HepG2 (cell line): ENCODE data around the gene PSMB2. TPM values are rescaled to one million over a fixed set of nuclear protein-coding genes. Genes with fewer than 3 reads are reported as not detected.

Source experiments
- ATAC-seq: fragments of 200-7000 bp; cut with Tn5 transposase; 3 replicates; pipeline ENCODE4 v1.9.1; 2020; ENCODE audit warnings: mild to moderate bottlenecking, moderate library complexity
- BruUV-seq: library from RNA; stranded (reverse); fragments of 400-500 nt; replicated peaks from 2 replicates; lab custom pipeline; 2021; lab: Mats Ljungman, UMichigan
- CTCF ChIA-PET: fragments of 300-600 bp; formaldehyde crosslinking; extraction: SDS; loops from one replicate; lab custom pipeline; 2021; ENCODE audit warnings: low total read pairs, inconsistent platforms, low intra/inter-chr PET ratio; lab: Yijun Ruan, JAX
- POLR2A ChIA-PET: fragments of 350-600 bp; sonication (Branson Sonifier 250); formaldehyde crosslinking; loops from one replicate; lab custom pipeline; 2020; ENCODE audit warnings: antibody characterized with exemption, inconsistent platforms; lab: Yijun Ruan, JAX
- DNase-seq: peaks from one replicate; pipeline ENCODE4 v3.0.0-alpha.2; 2015; ENCODE audit warnings: low spot score
- FAIRE-seq: peaks from 3 replicates; lab custom pipeline; 2011; peaks lifted over from hg19 to GRCh38; lab: Jason Lieb, UNC
- H2AFZ ChIP-seq: one replicate; pipeline ENCODE4 v1.6.1; 2011; ENCODE audit warnings: low read length, inconsistent platforms
- H3K27ac ChIP-seq: fragments of 300-600 bp; 3 replicates; pipeline ENCODE4 v1.8.0; 2011; ENCODE audit warnings: mixed run types, mild to moderate bottlenecking, mixed read lengths, low read length, inconsistent platforms; ENCODE audit not compliant: insufficient read depth; ENCODE audit errors: extremely low read length
- H3K27me3 ChIP-seq, 2 experiments: fragments of 200-600 bp in 1 of 2; 2 replicates in 1 of 2; 3 replicates in 1 of 2; pipeline versions ENCODE4 v1.6.0 to v1.8.0; 2011; ENCODE audit warnings: low read length in 2 of 2, mild to moderate bottlenecking in 2 of 2, moderate library complexity in 2 of 2, inconsistent platforms in 1 of 2; ENCODE audit not compliant: insufficient read depth in 2 of 2, control insufficient read depth in 1 of 2
- H3K36me3 ChIP-seq, 2 experiments: fragments of 200-600 bp in 1 of 2; replicated peaks in 1 of 2; 2 replicates in 1 of 2; 3 replicates in 1 of 2; pipeline versions ENCODE4 v1.5.1 to v1.8.0; 2011; ENCODE audit warnings: low read length in 2 of 2, inconsistent platforms in 1 of 2; ENCODE audit not compliant: insufficient read depth in 2 of 2, control insufficient read depth in 1 of 2
- H3K4me1 ChIP-seq: 2 replicates; pipeline ENCODE4 v1.5.1; 2012; ENCODE audit warnings: low read length, inconsistent platforms; ENCODE audit not compliant: insufficient read depth
- H3K4me2 ChIP-seq: 2 replicates; pipeline ENCODE4 v1.6.0; 2011; ENCODE audit warnings: low read depth, low read length, inconsistent platforms
- H3K4me3 ChIP-seq, 3 experiments: fragments of 200-600 bp in 1 of 3; sonication (generic), shearing (Covaris generic) in 1 of 3; replicated peaks in 1 of 3; 2 replicates each; pipeline ENCODE4 v1.5.1; 2011 to 2016; ENCODE audit warnings: low read length in 3 of 3, inconsistent platforms in 2 of 3, low read depth in 2 of 3, mild to moderate bottlenecking in 2 of 3, control low read depth in 1 of 3, mixed read lengths in 1 of 3; ENCODE audit not compliant: insufficient read depth in 1 of 3
- H3K79me2 ChIP-seq: one replicate; pipeline ENCODE4 v1.6.1; 2011; ENCODE audit warnings: low read length, inconsistent platforms; ENCODE audit not compliant: insufficient read depth
- H3K9ac ChIP-seq: 2 replicates; pipeline ENCODE4 v1.6.0; 2011; ENCODE audit warnings: mild to moderate bottlenecking, low read depth, low read length, inconsistent platforms; ENCODE audit not compliant: insufficient read depth
- H3K9me3 ChIP-seq: 2 replicates; pipeline ENCODE4 v1.5.1; 2012; ENCODE audit warnings: mild to moderate bottlenecking, low read length
- H4K20me1 ChIP-seq: 2 replicates; pipeline ENCODE4 v1.6.0; 2011; ENCODE audit warnings: inconsistent platforms, mild to moderate bottlenecking, low read length, moderate library complexity; ENCODE audit not compliant: insufficient read depth
- AHR ChIP-seq: IDR thresholded peaks from 2 replicates; pipeline ENCODE4 v1.6.1; 2018; ENCODE audit warnings: missing genetic modification reagents, missing compliant biosample characterization
- EP300 ChIP-seq, 3 experiments: sonication (generic) in 1 of 3; formaldehyde crosslinking in 1 of 3; IDR thresholded peaks; 2 replicates each; pipeline versions ENCODE4 v1.5.1 to v1.6.1; 2011 to 2020; ENCODE audit warnings: low read depth in 2 of 3, low read length in 2 of 3, borderline replicate concordance in 1 of 3, improper control_type of control experiment in 1 of 3, mild to moderate bottlenecking in 1 of 3, missing genetic modification reagents in 1 of 3, moderate library complexity in 1 of 3
- MTERF4 ChIP-seq: sonication (generic); formaldehyde crosslinking; IDR thresholded peaks from 2 replicates; pipeline ENCODE4 v1.8.0; 2023; ENCODE audit warnings: mild to moderate bottlenecking, missing genetic modification reagents
- PATZ1 ChIP-seq: sonication (generic); formaldehyde crosslinking; IDR thresholded peaks from 2 replicates; pipeline ENCODE4 v1.4.0; 2020; ENCODE audit warnings: missing genetic modification reagents
- PCBP2 ChIP-seq: fragments of 200-400 bp; formaldehyde crosslinking; optimal IDR thresholded peaks from 2 replicates; pipeline ENCODE3; 2018; ENCODE audit warnings: low read length, low read depth; ENCODE audit not compliant: poor library complexity, severe bottlenecking
- REXO4 ChIP-seq: sonication (generic); formaldehyde crosslinking; IDR thresholded peaks from 2 replicates; pipeline ENCODE4 v1.8.0; 2022; ENCODE audit warnings: missing genetic modification reagents, mild to moderate bottlenecking, borderline replicate concordance
- THYN1 ChIP-seq: sonication (generic); formaldehyde crosslinking; IDR thresholded peaks from 2 replicates; pipeline ENCODE4 v1.8.1; 2023; ENCODE audit warnings: low read depth, mild to moderate bottlenecking, moderate library complexity, missing genetic modification reagents, borderline replicate concordance
- ZBTB3 ChIP-seq: sonication (generic); formaldehyde crosslinking; IDR thresholded peaks from 2 replicates; pipeline ENCODE4 v1.4.0; 2020; ENCODE audit warnings: low read depth, mild to moderate bottlenecking, moderate library complexity, missing genetic modification reagents, borderline replicate concordance
- ZBTB7B ChIP-seq: sonication (generic); formaldehyde crosslinking; IDR thresholded peaks from 2 replicates; pipeline ENCODE4 v1.4.0; 2020; ENCODE audit warnings: missing genetic modification reagents
- ZFX ChIP-seq: sonication (generic); formaldehyde crosslinking; IDR thresholded peaks from 2 replicates; pipeline ENCODE4 v1.4.0; 2020; ENCODE audit warnings: mild to moderate bottlenecking, low read depth, missing genetic modification reagents, moderate library complexity
- ZNF350 ChIP-seq: sonication (generic); formaldehyde crosslinking; IDR thresholded peaks from 2 replicates; pipeline ENCODE4 v1.4.0; 2020; ENCODE audit warnings: mild to moderate bottlenecking, low read depth, missing genetic modification reagents, borderline replicate concordance
- ZNF558 ChIP-seq: sonication (generic); formaldehyde crosslinking; IDR thresholded peaks from 2 replicates; pipeline ENCODE4 v1.9.0; 2022; ENCODE audit warnings: mild to moderate bottlenecking, missing genetic modification reagents, borderline replicate concordance
- ZZZ3 ChIP-seq: sonication (generic); formaldehyde crosslinking; IDR thresholded peaks from 2 replicates; pipeline ENCODE4 v1.4.0; 2020; ENCODE audit warnings: missing genetic modification reagents, mild to moderate bottlenecking, borderline replicate concordance
- WGBS: methylation state at CpG from one replicate; pipeline ENCODE4 v1.1.6; 2017; ENCODE audit warnings: low lambda C conversion rate; 5-methylcytosine and 5-hydroxymethylcytosine counted together
- in situ Hi-C: cut with HindIII; loops from 2 replicates; pipeline ENCODE4 v1.10.0; 2017; ENCODE audit warnings: low pct_unique_long_range_greater_than_20kb; ENCODE audit not compliant: extremely low pct_ligation_motif_present
- intact Hi-C: fragments of 100-400 bp; cut with micrococcal nuclease; formaldehyde crosslinking; loops from one replicate; pipeline ENCODE4 v1.10.0; 2022; ENCODE audit not compliant: unreplicated experiment
- polyA plus RNA-seq, 8 experiments: library from polyadenylated mRNA; depleted of rRNA in 3 of 8; stranded (reverse) in 7 of 8; unstranded in 1 of 8; fragments of >200 nt; fragmentation: Illumina TruSeq in 4 of 8; extraction: Trizol in 4 of 8; gene quantifications; 2 replicates each; pipeline versions ENCODE4 v1.2.1 to v1.2.3, GENCODE V29; 2011 to 2016; ENCODE audit warnings: low read depth in 4 of 8, missing spikeins in 1 of 8, mixed read lengths in 1 of 8; ENCODE audit not compliant: insufficient read depth in 1 of 8
- total RNA-seq, 5 experiments: library from RNA; depleted of rRNA; stranded (reverse); fragments of >200 nt; fragmentation: Illumina TruSeq; extraction: Trizol; gene quantifications; 2 replicates each; pipeline ENCODE4 v1.2.3, GENCODE V29; 2016; ENCODE audit warnings: low read depth in 1 of 5

The PSMB2 gene
- total and polyA plus RNA-seq, 2 of the 13 experiments (the other 11 are each of a cell fraction or from before 2014, with no cell fraction given), result 60.6 to 62.2 TPM

- no peak for TF ChIP-seq PATZ1 (CRISPR knock-in tag)
- no peak for TF ChIP-seq ZBTB3 (CRISPR knock-in tag)
- TF ChIP-seq PCBP2, result no peak
- TF ChIP-seq REXO4 (CRISPR knock-in tag), result no peak
- no peak for TF ChIP-seq ZBTB7B
- TF ChIP-seq EP300 (IDR thresholded peaks at IDR 0.05; ENCODE audit: low read depth in 2 of 2, low read length in 2 of 2), result no peak
- TF ChIP-seq EP300 (CRISPR knock-in tag; IDR thresholded peaks at IDR 0.05; ENCODE audit: borderline replicate concordance), result no peak
- no peak for TF ChIP-seq THYN1 (CRISPR knock-in tag)
- TF ChIP-seq ZNF558 (CRISPR knock-in tag), result no peak
- TF ChIP-seq ZZZ3 (CRISPR knock-in tag), result no peak
- TF ChIP-seq AHR (CRISPR knock-in tag), result no peak
- no peak for TF ChIP-seq ZFX (CRISPR knock-in tag)
Observed at GRCh38 chr1:35599411-35599810, 41.9 kb downstream of the PSMB2 start (continued).

GRCh38 chr1:35598895-35599294, 42.4 kb downstream of the PSMB2 start:
- intact Hi-C loops (no loop called here), in situ Hi-C loops (no loop called here)
- ATAC-seq (no peak), DNase-seq (no peak), FAIRE-seq (no peak)
- H2AFZ ChIP-seq, result no peak overlapping the region
- H3K9me3 ChIP-seq, result no peaks in the 10 kb centered on the region
- H3K79me2 ChIP-seq, result no peaks in the 10 kb centered on the region
- H3K4me3 ChIP-seq, result no peak overlapping the region
- no peaks in the 10 kb centered on the region for H3K4me1 ChIP-seq
- no peaks in the 10 kb centered on the region for H3K27me3 ChIP-seq
- H3K27ac ChIP-seq, result no peak overlapping the region
- 94% methylated on average over 2 of the region's 2 CpGs for WGBS
- POLR2A ChIA-PET, result no interaction called here
- H3K9ac ChIP-seq, result no peak overlapping the region
- peaks cover 7 to 37% of the 10 kb centered on the region in 2 experiments for H3K36me3 ChIP-seq
- H3K4me2 ChIP-seq, result no peak overlapping the region
- CTCF ChIA-PET, result no interaction called here
- H4K20me1 ChIP-seq, result no peaks in the 10 kb centered on the region
- BruUV-seq, result no TSS peak
- TF ChIP-seq ZNF350 (CRISPR knock-in tag), result no peak
- no peak for TF ChIP-seq MTERF4 (CRISPR knock-in tag)
